ENCODE data around the gene SCAMP5.
A peak's percentile ranks its signal among the peaks of the same experiment; 100 is the strongest.

The SCAMP5 gene

GRCh38 chr15:75025548-75026260 is 30.3 kb downstream of the SCAMP5 start:
- no peak overlapping the region for H3K4me3 ChIP-seq (ENCODE audit: low read depth, low read length)
- TF ChIP-seq CTCF (IDR thresholded peaks at IDR 0.05; ENCODE audit: borderline replicate concordance, insufficient read depth, low read depth, low read length): no peak

GRCh38 chr15:75027551-75027950 is 32.2 kb downstream of the SCAMP5 start:
- no peak for TF ChIP-seq CTCF (IDR thresholded peaks at IDR 0.05; ENCODE audit: borderline replicate concordance, insufficient read depth, low read depth, low read length)
- no peak overlapping the region for H3K4me3 ChIP-seq (ENCODE audit: low read depth, low read length)

GRCh38 chr15:75028991-75029377 is 33.6 kb downstream of the SCAMP5 start:
- TF ChIP-seq CTCF (IDR thresholded peaks at IDR 0.05; ENCODE audit: borderline replicate concordance, insufficient read depth, low read depth, low read length): no peak
- no peak overlapping the region for H3K4me3 ChIP-seq (ENCODE audit: low read depth, low read length)

GRCh38 chr15:75029378-75030022 is 34.1 kb downstream of the SCAMP5 start:
- TF ChIP-seq CTCF (IDR thresholded peaks at IDR 0.05; ENCODE audit: borderline replicate concordance, insufficient read depth, low read depth, low read length): peak; percentile 90
- no peak overlapping the region for H3K4me3 ChIP-seq (ENCODE audit: low read depth, low read length)

- no peak for TF ChIP-seq CTCF (IDR thresholded peaks at IDR 0.05; ENCODE audit: borderline replicate concordance, insufficient read depth, low read depth, low read length)
- no peak overlapping the region for H3K4me3 ChIP-seq (ENCODE audit: low read depth, low read length)
These were observed 34.7 kb downstream of the SCAMP5 start for GRCh38 chr15:75030023-75030413.

- no peak overlapping the region for H3K4me3 ChIP-seq (ENCODE audit: low read depth, low read length)
- TF ChIP-seq CTCF (IDR thresholded peaks at IDR 0.05; ENCODE audit: borderline replicate concordance, insufficient read depth, low read depth, low read length): no peak
These were observed 35.1 kb downstream of the SCAMP5 start for GRCh38 chr15:75030424-75030823.

- no peak overlapping the region for H3K4me3 ChIP-seq (ENCODE audit: low read depth, low read length)
- no peak for TF ChIP-seq CTCF (IDR thresholded peaks at IDR 0.05; ENCODE audit: borderline replicate concordance, insufficient read depth, low read depth, low read length)
These were observed 36.5 kb downstream of the SCAMP5 start for GRCh38 chr15:75031848-75032247.

All from GM12875 (cell line).